ENCODE results near the gene EVL. TPM values are rescaled to one million over a fixed set of nuclear protein-coding genes. Genes with fewer than 3 reads are reported as not detected.

The EVL gene
- total and polyA plus RNA-seq, 8 donors = 23.0 to 68.4 (median 41.3) TPM

DNA sequence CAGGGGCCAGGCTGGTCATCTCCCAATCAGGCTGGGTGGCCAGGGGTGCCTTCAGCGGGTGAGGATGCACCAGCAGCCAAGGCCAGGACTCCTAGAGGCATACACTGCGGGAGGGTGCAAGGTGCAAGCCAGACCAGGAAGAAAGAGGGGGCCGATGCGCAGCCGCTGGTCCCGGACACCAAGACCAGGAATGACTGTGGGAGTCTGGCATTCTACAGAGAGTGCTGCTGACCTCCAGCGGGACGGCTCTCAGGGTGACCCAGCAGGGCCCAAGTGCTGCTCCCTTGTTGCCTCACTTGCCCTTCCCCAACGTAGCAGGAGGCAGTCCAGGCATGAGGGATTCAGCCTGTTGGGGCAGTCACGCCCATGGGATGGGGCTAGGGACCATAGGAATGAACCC is 58.4 kb downstream of the EVL start:
- no peak overlapping the region for H3K27ac ChIP-seq
- no peaks in the 10 kb centered on the region for H3K36me3 ChIP-seq
- H3K27me3 ChIP-seq = no peaks in the 10 kb centered on the region
- H3K9me3 ChIP-seq = no peaks in the 10 kb centered on the region
- no peaks in the 10 kb centered on the region for H3K4me1 ChIP-seq
- DNase-seq (peak in 1 of 6 donors; percentile 48), FAIRE-seq (no peak), ATAC-seq (no peak)
- TF ChIP-seq, protein P1, sequence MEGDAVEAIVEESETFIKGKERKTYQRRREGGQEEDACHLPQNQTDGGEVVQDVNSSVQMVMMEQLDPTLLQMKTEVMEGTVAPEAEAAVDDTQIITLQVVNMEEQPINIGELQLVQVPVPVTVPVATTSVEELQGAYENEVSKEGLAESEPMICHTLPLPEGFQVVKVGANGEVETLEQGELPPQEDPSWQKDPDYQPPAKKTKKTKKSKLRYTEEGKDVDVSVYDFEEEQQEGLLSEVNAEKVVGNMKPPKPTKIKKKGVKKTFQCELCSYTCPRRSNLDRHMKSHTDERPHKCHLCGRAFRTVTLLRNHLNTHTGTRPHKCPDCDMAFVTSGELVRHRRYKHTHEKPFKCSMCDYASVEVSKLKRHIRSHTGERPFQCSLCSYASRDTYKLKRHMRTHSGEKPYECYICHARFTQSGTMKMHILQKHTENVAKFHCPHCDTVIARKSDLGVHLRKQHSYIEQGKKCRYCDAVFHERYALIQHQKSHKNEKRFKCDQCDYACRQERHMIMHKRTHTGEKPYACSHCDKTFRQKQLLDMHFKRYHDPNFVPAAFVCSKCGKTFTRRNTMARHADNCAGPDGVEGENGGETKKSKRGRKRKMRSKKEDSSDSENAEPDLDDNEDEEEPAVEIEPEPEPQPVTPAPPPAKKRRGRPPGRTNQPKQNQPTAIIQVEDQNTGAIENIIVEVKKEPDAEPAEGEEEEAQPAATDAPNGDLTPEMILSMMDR (IDR thresholded peaks at IDR 0.05) = no peak
- H3K4me3 ChIP-seq = no peak overlapping the region
- intact Hi-C loops (cut with DNase I) = no loop called here
- WGBS, 2 donors = 96 to 98% methylated on average over 10 of the region's 10 CpGs

DNA sequence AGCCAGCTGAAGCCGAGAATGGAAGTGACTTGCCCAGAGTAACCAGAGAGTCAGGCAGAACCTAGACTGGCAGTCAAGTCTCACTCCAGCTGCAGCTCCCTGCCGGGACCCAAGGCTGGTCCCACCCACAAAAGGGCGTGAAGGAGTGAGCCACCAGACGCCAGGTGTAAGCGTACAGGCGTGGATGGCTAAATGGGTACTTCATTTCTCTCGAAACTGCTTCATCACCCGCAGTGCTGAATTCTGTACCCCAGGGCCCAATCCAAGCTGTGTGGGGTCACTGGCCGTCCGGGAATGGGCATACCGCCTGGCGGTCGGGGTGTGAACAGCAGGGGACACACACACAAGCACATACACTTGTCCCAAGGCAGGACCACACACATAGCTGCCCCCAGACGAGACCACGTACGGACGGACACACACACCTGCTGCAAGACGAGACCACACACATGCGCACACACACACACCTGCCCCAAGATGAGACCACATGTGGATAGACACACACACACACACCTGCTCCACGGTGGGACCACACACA is 59.4 kb downstream of the EVL start:
- WGBS, 2 donors = 92 to 93% methylated on average over 20 of the region's 20 CpGs
- FAIRE-seq (no peak), ATAC-seq (no peak), DNase-seq (no peak)
- intact Hi-C loops (cut with DNase I) = no loop called here
- Histone ChIP-seq H3K4me3 (no peak overlapping the region), H3K36me3 (no peaks in the 10 kb centered on the region), H3K4me1 (no peaks in the 10 kb centered on the region), H3K27ac (no peak overlapping the region), H3K9me3 (no peaks in the 10 kb centered on the region), H3K27me3 (no peaks in the 10 kb centered on the region)
- TF ChIP-seq, protein P1 (IDR thresholded peaks at IDR 0.05) = no peak

DNA sequence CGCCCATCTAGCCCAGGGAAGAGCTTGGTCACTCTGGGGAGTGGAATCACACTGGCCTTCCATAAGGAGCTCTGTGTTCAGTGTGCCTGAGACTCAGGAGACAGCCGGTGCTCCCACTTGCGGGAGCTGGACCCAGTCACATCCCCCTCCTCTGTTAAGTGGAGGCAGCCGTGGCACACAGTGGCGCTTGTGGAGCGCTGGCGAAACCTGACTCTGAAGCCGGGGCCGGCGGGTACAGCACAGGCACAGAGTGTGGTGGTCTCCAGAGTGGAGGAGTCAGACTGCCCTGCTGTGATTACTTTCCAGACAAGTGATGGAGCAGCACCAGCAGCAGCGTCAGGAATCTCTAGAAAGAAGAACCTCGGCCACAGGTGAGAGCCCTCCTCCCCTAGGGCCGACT is 61.2 kb downstream of the EVL start:
- intact Hi-C loops (cut with DNase I) = no loop called here
- H3K27ac ChIP-seq = no peak overlapping the region
- ATAC-seq (no peak), DNase-seq (no peak), FAIRE-seq (no peak)
- no peaks in the 10 kb centered on the region for H3K9me3 ChIP-seq
- 91% methylated on average over 13 of the region's 13 CpGs for WGBS, 2 donors
- TF ChIP-seq, protein P1 (IDR thresholded peaks at IDR 0.05) = no peak
- H3K27me3 ChIP-seq = no peaks in the 10 kb centered on the region
- H3K36me3 ChIP-seq = no peaks in the 10 kb centered on the region
- H3K4me3 ChIP-seq = no peak overlapping the region
- H3K4me1 ChIP-seq = no peaks in the 10 kb centered on the region

GRCh38 chr14:100127853-100128455 is 62.7 kb downstream of the EVL start:
- Histone ChIP-seq H3K36me3 (no peaks in the 10 kb centered on the region), H3K4me1 (no peaks in the 10 kb centered on the region), H3K4me3 (no peak overlapping the region), H3K27ac (no peak overlapping the region), H3K9me3 (no peaks in the 10 kb centered on the region), H3K27me3 (no peaks in the 10 kb centered on the region)
- ATAC-seq = no peak
- WGBS, 2 donors = 88 to 91% methylated on average over 12 of the region's 12 CpGs
- FAIRE-seq = no peak
- no peak for DNase-seq
- intact Hi-C loops (cut with DNase I) = no loop called here
- TF ChIP-seq, protein P1 (IDR thresholded peaks at IDR 0.05) = no peak

DNA sequence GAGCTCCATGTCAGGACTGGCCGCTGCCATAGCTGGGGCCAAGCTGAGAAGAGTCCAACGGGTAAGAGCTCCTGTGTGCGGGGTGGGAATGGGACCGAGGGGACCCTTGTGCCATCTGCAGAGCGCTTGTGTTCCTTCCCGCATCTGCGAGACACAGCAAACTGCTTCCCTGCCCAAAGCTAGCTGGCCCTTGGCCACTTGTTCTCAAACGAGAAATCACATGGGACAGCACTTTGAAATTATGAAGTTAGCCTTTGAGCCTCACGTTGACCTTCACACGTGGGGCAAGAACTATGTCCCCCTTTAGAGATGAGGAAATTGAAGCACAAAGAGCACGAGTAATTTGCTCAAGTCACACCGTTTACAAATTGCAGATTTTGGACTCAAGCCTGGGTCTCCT is 63.5 kb downstream of the EVL start:
- H3K4me3 ChIP-seq = no peak overlapping the region
- no peak overlapping the region for H3K27ac ChIP-seq
- TF ChIP-seq, protein P1 (IDR thresholded peaks at IDR 0.05) = no peak
- FAIRE-seq = no peak
- no peaks in the 10 kb centered on the region for H3K4me1 ChIP-seq
- H3K9me3 ChIP-seq = no peaks in the 10 kb centered on the region
- ATAC-seq = no peak
- DNase-seq = no peak
- WGBS, 2 donors = 77 to 79% methylated on average over 12 of the region's 12 CpGs
- no peaks in the 10 kb centered on the region for H3K27me3 ChIP-seq
- no peaks in the 10 kb centered on the region for H3K36me3 ChIP-seq
- intact Hi-C loops (cut with DNase I) = no loop called here
